Iris pigment epithelial cell (primary cell): ENCODE data around the gene EIF4E1B.
A peak's percentile ranks its signal among the peaks of the same experiment; 100 is the strongest.

Experiments
- DNase-seq: peaks from one replicate; pipeline ENCODE4 v3.0.0-alpha.2; 2011; ENCODE audit warnings: low read depth

EIF4E1B gene

GRCh38 chr5:176647030-176647842 is 16.8 kb downstream of the EIF4E1B start, which contains the start of gene TSPAN17:
TSPAN17 (plus strand) TSS chr5:176647484; CDS start chr5:176647616, 132 bp downstream.
- peak; percentile 98 for DNase-seq

GRCh38 chr5:176647843-176648473 is 17.5 kb downstream of the EIF4E1B start:
- DNase-seq, result peak; percentile 26

- DNase-seq, result no peak
Measured at GRCh38 chr5:176648474-176649194, 18.2 kb downstream of the EIF4E1B start.

GRCh38 chr5:176650354-176650884 is 19.9 kb downstream of the EIF4E1B start:
- no peak for DNase-seq

- DNase-seq, result no peak
Measured at GRCh38 chr5:176651472-176651980, 21.1 kb downstream of the EIF4E1B start.

GRCh38 chr5:176652136-176652535 is 21.7 kb downstream of the EIF4E1B start:
- no peak for DNase-seq

- no peak for DNase-seq
Measured at GRCh38 chr5:176653401-176654385, 23.2 kb downstream of the EIF4E1B start.

GRCh38 chr5:176654856-176655255 is 24.4 kb downstream of the EIF4E1B start:
- no peak for DNase-seq

GRCh38 chr5:176656467-176656990 is 26.1 kb downstream of the EIF4E1B start:
- no peak for DNase-seq

GRCh38 chr5:176658007-176658599 is 27.6 kb downstream of the EIF4E1B start:
- DNase-seq, result peak; percentile 68

- peak; percentile 64 for DNase-seq
Measured at GRCh38 chr5:176658817-176659511, 28.5 kb downstream of the EIF4E1B start.

GRCh38 chr5:176659512-176659839 is 29.0 kb downstream of the EIF4E1B start:
- no peak for DNase-seq

GRCh38 chr5:176659860-176660461 is 29.5 kb downstream of the EIF4E1B start:
- DNase-seq, result no peak

GRCh38 chr5:176660530-176660859 is 30.0 kb downstream of the EIF4E1B start:
- no peak for DNase-seq

- DNase-seq, result peak; percentile 62
Measured at GRCh38 chr5:176660860-176661641, 30.6 kb downstream of the EIF4E1B start.

GRCh38 chr5:176661676-176662075 is 31.2 kb downstream of the EIF4E1B start:
- DNase-seq, result no peak

GRCh38 chr5:176662371-176663333 is 32.2 kb downstream of the EIF4E1B start:
- no peak for DNase-seq

GRCh38 chr5:176663566-176663965 is 33.1 kb downstream of the EIF4E1B start:
- no peak for DNase-seq
